Measurements from ENCODE around the gene WDR37.

- TF ChIP-seq CTCF (IDR thresholded peaks at IDR 0.05): no peak
- TF ChIP-seq POLR2AphosphoS5 (IDR thresholded peaks at IDR 0.05; ENCODE audit: low read depth, low read length): no peak
- TF ChIP-seq SIN3A (IDR thresholded peaks at IDR 0.05; ENCODE audit: borderline replicate concordance, insufficient read depth, low read depth, low read length): no peak
These were observed 47.1 kb upstream of the WDR37 start for GRCh38 chr10:1009071-1009494.
